Spleen (tissue), 7 donors: ENCODE measurements around the gene PTPRO.

Source experiments
- CTCF ChIP-seq, 11 experiments: fragments of 200-600 bp in 7 of 11; fragments of 450-650 bp in 4 of 11; sonication (generic) in 4 of 11; IDR thresholded peaks in 8 of 11; conservative IDR thresholded peaks in 3 of 11; 1 replicate in 7 of 11; 2 replicates in 4 of 11; pipeline versions ENCODE4 v1.4.0 to v1.8.0; 2016 to 2021; ENCODE audit warnings: antibody characterized with exemption in 11 of 11, inconsistent platforms in 4 of 11, mild to moderate bottlenecking in 1 of 11
- POLR2A ChIP-seq, 3 donors: fragments of 450-650 bp; IDR thresholded peaks; one replicate each; pipeline ENCODE4 v1.5.1; 2017; ENCODE audit warnings: antibody characterized with exemption in 3 of 3, mild to moderate bottlenecking in 1 of 3
- donor health status: DM: no; HTN: no; CAD: no; lungs with moderate emphysema.
- donor health status: DM: no; HTN: no; CAD: no.
- donor health status: DM: no; HTN: no; CAD: no.

GRCh38 chr12:15597125-15597830 is 275.0 kb downstream of the PTPRO start:
- TF ChIP-seq CTCF (IDR thresholded peaks at IDR 0.05 in 8 of 11, conservative IDR thresholded peaks at IDR 0.05 in 3 of 11) (no peak), POLR2A (IDR thresholded peaks at IDR 0.05) (no peak)
